A375 (cell line): ENCODE data around the gene TBX2. TPM values are rescaled to one million over a fixed set of nuclear protein-coding genes. Genes with fewer than 3 reads are reported as not detected.

Experiments
- total RNA-seq: library from RNA; depleted of rRNA; stranded (reverse); fragments of >200 nt; shearing (Covaris generic); gene quantifications from 2 replicates; pipeline ENCODE4 v1.2.3, GENCODE V29; 2014; rRNA removed

Gene TBX2
- 11.5 and 13.1 TPM in 2 replicates for total RNA-seq

GRCh38 chr17:61399131-61400065 lies at the start of gene TBX2:
TBX2 (plus strand) TSS chr17:61399843; CDS start chr17:61400177, 334 bp downstream.

GRCh38 chr17:61452301-61453290 lies 53.0 kb downstream of the TBX2 start, which contains the start of gene TBX4:
TBX4 (plus strand) TSS chr17:61452422; CDS start chr17:61456491, 4,069 bp downstream.

Other genes with a start within 250 kb of the TBX2 start
- gene TBX4, start 52.6 kb downstream of the TBX2 start, total RNA-seq = not detected in 2 replicates
- gene NACA2, start 191.4 kb downstream of the TBX2 start, total RNA-seq = not detected in 2 replicates